GM18505 (cell line): ENCODE measurements around the gene DYRK1A.
"Not testable (repeated sequence)": the region's sequence is repeated elsewhere in the genome, so short reads cannot be mapped to it uniquely, and the experiment has no call there.

ENCODE experiments used
- ATAC-seq: cut with Tn5 transposase; IDR thresholded peaks from one replicate; pipeline ENCODE4 v1.9.1; 2021; ENCODE audit not compliant: unreplicated experiment
- POLR2A ChIP-seq: IDR thresholded peaks from 4 replicates; pipeline ENCODE4 v1.6.1; 2011; ENCODE audit warnings: borderline replicate concordance; ENCODE audit not compliant: insufficient read depth, insufficient read length; ENCODE audit errors: extremely low read depth

The DYRK1A gene

DNA sequence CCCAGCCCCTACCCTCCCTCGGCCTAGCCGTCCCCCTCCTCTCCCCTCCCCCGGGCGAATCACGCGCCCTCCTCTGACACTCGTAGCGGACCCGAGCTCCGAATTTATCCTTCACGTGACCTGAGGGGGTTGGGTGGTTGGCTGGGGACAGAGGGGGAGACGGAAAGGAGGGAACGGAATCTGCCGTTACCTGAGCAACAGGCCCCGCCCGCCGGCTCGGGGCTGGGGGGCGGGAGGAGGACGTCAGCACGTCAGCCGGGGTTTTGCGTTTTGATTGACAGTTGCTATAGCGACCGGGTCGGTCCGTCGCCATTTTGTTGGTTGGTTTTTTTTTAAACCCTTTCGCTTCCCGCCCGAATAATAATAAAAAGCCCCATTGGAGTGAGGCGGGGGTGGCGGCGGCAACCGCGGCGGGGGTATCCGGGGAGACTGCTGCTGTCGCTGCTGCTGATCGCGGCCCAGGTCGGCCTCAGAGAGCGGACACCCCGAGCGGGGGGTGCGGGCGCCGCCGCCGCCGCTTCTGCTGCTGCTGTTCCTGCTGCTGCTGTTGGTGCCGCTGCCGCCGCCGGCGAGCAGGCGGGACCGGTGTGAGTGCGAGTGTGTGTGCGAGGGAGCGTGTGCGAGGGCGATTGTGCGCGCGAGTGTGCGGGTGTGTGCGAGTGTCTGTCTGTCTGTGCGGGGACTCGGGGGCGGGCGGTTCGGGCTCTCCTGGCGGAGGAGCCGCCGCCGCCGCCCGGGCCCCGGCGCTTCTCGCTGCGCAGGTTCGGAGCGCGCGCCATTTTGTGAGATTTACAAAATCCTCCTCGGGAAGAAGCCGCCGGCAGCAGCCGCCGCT, at the start of gene DYRK1A:
Gene DYRK1A, plus strand, starts transcription at position 292 of the 835 bp plus-strand sequence. CDS start 53,602 bp downstream, outside the sequence.
- ATAC-seq: peak; percentile 60
- TF ChIP-seq POLR2A: peak; percentile 74

DNA sequence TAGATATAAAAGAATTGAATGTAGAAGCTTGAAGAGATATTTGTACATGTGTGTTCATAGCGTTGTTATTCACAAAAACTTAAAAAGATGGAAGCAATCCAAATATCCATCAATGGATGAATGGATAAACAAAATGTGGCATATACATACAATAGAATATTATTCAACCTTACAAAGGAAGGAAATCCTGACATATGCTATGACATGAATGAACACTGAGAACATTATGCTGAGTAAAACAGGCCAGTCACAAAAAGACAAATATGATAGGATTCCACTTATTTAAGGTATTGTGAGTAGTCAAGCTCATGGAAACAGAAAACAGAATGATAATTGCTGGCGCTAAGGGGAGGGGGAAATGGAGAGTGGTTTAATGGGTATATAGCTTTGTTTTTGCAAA, 47.0 kb upstream of the DYRK1A start:
- TF ChIP-seq POLR2A: no peak
- no peak for ATAC-seq

DNA sequence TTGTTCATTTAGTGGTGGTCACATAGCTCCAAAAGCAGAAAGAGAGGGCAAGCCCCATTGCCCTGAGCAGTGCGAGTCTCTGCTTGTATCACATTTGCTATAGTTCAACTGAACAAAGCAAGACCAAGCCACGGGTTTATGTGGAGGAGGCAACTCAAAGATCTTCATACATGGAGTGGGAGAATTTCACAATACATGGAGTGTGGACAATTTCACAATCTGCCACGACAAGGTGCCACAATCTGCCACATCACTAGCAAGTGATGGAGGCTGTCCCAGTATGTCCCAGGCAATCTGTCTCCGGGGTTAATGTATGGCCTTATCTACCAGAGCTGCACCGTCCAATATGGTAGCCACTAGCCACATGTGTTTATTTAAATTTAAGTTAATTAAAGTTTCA, 44.5 kb upstream of the DYRK1A start:
- no peak for TF ChIP-seq POLR2A
- no peak for ATAC-seq

DNA sequence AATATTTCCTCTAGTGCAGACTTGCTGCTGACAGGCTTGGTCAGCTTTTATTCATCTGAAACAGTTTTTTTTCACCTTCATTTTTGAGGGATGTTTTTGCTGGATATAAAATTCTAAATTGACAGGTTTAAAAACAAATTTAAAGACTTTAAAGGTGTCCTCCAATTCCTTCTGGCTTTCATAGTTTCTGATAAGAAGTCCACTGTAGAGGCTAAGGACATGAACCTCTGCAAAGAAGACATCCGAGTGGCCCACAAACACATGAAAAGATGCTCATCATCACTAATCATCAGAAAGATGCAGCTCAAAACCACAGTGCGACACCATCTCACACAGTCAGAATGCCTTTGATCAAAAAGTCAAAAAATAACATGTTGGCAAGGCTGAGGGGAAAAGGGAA, 42.0 kb upstream of the DYRK1A start:
- no peak for TF ChIP-seq POLR2A
- ATAC-seq: no peak

DNA sequence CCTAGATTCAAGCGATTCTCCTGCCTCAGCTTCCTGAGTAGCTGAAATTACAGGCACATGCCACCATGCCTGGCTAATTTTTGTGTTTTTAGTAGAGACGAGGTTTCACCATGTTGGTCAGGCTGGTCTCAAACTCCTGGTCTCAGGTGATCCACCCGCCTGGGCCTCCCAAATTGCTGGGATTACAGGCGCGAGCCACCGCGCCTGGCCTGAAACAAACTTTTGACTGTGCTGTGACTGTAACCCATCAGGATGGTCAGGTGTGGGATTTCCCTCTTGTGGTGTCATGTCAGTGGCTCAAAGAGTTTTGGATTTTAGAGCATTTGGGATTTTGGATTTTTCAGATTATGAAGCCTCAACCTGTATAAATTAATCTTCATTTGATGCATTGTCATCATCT, 38.4 kb upstream of the DYRK1A start:
- ATAC-seq: not testable (repeated sequence)

DNA sequence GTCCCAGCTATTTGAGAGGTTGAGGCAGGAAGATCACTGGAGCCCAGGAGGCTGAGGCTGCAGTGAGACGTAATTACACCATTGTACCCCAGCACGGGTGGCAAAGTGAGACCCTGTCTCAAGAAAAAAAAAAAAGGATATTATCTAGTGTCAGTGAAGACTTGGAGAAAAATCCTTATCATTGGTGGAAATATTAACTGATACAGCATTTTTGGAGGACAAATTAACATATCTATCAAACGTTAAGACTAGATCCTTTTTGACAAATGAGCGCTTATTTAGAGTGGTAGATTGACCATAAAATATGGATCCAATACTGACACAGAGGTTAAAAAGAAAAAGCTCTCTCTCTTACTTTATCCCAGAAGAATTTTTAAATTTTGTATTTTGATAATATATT, 35.2 kb upstream of the DYRK1A start:
- ATAC-seq: no peak
- TF ChIP-seq POLR2A: no peak

DNA sequence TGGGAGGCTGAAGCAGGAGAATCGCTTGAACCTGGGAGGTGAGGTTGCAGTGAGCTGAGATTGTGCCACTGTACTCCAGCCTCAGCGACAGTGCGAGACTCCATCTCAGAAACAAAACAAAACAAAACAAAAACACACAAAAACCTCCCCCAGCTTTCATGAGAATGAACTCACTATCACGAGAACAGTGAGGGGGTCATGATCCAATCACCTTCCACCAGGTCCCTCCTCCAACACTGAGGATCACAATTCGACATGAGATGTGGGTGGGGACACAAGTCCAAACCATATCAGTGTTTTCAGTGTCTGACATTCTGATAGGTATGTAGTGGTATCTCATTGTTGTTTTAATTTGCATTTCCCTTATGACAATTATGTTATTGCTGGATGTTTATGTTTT, 31.5 kb upstream of the DYRK1A start:
- no peak for ATAC-seq
- no peak for TF ChIP-seq POLR2A

DNA sequence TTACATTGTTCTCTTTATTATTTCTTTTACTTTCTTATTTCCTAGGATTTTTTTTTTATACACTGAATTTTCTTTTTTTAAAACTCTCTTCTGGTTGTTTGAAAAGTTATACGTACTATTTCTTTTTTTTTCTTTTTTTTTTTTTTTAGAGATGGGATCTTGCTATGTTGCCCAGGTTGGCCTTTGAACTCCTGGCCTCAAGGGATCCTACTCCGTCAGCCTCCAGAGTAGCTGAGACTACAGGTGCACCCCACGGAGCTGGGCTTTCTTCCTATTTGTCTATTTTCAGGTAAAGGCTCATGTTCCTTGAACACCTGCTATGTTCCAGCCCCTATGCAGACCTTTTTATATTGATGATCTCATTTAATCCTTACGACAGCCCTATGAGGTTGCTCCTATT, 29.4 kb upstream of the DYRK1A start:
- ATAC-seq: no peak
- TF ChIP-seq POLR2A: no peak

DNA sequence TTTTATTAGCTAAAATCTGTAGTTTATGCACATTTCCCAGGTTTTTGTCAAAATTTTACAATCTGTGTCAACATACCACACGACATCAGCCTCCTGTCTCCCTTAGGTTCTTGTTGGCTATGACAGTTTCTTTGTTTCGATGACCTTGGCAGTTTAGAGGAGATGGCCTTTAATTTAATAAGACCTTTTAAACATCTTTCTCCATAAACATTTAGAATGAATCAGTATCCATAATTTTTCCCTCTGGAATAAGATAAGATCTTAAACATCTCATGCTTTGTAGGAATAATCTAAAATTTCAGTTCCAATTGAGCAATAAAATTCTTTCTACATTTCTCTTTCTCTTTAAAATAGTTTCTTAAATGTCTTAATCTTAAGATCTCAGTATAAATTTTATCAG, 28.7 kb upstream of the DYRK1A start:
- ATAC-seq: no peak
- TF ChIP-seq POLR2A: no peak

DNA sequence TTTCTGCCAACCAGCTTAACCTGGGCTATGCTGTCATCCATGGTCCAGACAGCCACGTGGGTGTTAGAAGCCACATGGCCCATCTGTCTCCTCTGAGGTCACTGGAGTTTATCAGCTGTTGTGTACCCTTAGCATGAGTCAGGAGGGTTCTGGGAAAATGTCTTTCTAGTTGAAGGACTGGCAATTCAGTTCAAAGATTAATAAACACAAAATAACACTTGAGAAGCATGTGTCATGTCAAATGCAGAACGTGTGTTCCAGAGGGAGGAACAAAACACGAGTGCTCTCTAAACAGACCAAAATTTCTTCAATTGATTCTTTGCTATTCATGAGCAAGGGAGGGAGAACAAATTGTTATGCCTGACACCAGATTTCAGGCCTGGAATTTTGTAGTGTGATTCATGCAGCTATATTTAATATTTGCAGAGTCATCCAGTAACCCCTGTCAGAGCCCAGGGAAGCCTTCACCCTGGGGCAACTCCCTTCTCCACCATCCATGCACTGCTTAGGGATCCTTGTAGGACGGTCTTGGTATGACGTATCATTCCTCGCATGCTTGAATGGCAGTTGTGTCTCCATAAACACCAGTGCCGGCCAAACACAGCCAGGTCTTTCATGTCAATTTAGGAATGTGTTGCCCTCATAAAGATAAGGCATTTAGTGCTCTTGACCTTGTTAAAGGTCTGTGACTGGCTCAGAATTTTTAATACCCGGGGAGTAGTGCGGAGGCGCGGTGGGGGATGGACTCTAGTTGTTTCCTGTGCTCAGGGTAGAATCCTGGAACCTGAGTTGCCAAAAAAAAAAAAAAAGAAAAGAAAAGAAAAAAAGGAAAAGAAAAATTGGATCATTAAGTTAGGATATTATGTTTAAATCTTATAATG, 27.7 kb upstream of the DYRK1A start:
- no peak for ATAC-seq
- no peak for TF ChIP-seq POLR2A

DNA sequence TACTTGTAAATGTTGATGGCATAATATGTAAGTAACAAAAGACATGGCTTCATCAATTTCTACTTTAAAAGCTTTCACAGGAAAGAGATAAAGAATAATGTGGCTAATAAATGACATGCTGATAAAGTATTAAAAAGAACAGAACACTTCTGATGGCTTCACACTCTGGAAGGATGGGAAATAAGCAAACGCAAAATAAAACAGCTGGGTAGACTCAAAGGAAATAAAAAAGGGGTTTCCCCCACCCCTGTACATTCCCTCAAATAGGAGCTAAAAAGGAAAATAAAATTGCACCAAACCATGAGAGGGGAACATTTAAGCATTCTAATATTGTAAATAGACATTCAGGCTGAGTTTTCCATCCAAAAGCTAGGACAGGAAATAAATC, 27.0 kb upstream of the DYRK1A start:
- TF ChIP-seq POLR2A: no peak
- ATAC-seq: no peak

DNA sequence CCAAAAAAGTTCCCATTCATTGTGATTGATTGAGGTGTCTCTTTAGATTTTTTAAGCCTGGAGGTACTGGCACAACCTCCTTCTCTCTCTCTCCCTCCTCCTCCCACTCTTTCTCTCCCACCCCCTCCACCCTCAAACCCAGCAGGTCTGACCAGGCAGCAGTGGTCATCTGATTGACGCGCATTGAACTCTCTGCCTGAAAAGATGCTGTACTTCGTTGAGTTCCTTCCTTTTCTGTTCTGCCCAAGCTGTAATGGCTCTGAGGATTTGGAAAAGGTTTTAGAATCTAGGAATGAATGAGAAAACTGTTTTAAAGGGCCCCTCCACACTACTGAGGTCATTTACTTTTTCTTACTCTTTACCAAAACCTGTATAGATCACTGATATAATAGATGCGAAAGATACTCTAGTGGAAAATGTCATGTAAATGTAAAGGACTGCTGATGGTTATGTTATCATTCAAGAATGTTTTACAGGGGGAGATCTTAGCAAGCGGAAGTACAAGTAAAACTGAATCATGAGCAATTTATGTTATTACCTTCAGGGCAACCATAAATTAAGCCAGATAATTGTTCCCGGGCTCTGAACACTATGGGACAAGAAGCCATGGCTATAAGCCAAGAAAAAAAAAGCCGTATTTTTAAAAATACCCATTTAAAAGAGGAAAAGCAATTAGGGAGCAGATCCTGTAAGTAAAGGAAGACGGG, 25.2 kb upstream of the DYRK1A start:
- ATAC-seq: no peak
- TF ChIP-seq POLR2A: no peak

DNA sequence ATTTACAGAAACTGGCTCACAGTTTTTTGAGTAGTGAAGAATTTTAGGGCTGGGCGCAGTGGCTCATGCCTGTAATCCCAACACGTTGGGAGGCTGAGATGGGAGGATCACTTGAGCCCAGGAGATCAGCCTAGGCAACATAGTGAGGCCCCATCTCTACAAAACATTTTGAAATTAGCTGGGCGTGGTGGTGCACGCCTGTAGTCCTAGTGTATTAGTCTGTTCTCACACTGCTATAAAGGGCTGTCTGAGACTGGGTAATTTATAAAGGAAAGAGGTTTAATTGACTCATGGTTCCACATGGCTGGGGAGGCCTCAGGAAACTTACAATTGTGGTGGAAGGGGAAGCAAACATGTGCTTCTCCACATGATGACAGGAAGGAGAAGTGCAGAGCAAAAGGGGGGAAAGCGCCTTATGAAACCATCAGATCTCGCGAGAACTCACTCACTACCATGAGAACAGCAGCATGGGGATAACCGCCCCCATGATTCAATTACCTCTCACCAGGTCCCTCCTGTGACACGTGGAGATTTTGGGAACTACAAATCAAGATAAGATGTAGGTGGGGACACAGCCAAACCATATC, 24.4 kb upstream of the DYRK1A start:
- ATAC-seq: no peak
- TF ChIP-seq POLR2A: no peak
